HL-60 (cell line): Measurements from ENCODE around the gene IGSF23.

Experiments
- GABPA ChIP-seq: IDR thresholded peaks from 2 replicates; pipeline ENCODE4 v1.6.1; 2012; ENCODE audit warnings: low read depth
- POLR2AphosphoS5 ChIP-seq: IDR thresholded peaks from 2 replicates; pipeline ENCODE4 v1.6.1; 2012; ENCODE audit warnings: low read depth
- SPI1 ChIP-seq: IDR thresholded peaks from 2 replicates; pipeline ENCODE4 v1.6.1; 2012; ENCODE audit warnings: low read depth, mild to moderate bottlenecking, borderline replicate concordance
- TF ChIP-seq, protein P1 (sequence below): IDR thresholded peaks from one replicate; pipeline ENCODE4 v1.5.1; 2011; ENCODE audit warnings: low read length, control low read depth, inconsistent platforms; ENCODE audit not compliant: insufficient read depth

DNA sequence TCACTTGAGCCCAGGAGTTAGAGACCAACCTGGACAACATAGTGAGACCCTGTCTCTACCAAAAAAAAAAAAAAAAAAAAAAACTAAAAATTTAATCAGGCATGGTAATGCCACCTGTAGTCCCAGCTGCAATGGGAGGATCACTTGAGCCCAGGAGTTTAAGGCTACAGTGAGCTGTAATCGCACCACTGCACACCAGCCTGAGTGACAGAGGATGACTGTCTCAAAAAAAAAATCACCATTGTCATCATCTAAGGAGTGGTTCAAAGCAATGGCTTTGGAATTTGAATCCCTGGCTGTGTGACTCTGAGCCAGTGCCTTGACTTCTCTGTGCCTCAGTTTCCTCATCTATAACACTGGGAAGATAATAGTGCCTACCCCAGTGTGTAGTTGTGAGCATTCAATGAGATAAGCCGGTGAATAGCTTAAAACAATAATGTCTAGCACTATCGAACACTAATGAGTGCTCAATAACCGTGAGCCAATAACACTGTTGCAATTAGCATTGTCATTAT lies 11.5 kb downstream of the IGSF23 start:
- TF ChIP-seq, protein P1, sequence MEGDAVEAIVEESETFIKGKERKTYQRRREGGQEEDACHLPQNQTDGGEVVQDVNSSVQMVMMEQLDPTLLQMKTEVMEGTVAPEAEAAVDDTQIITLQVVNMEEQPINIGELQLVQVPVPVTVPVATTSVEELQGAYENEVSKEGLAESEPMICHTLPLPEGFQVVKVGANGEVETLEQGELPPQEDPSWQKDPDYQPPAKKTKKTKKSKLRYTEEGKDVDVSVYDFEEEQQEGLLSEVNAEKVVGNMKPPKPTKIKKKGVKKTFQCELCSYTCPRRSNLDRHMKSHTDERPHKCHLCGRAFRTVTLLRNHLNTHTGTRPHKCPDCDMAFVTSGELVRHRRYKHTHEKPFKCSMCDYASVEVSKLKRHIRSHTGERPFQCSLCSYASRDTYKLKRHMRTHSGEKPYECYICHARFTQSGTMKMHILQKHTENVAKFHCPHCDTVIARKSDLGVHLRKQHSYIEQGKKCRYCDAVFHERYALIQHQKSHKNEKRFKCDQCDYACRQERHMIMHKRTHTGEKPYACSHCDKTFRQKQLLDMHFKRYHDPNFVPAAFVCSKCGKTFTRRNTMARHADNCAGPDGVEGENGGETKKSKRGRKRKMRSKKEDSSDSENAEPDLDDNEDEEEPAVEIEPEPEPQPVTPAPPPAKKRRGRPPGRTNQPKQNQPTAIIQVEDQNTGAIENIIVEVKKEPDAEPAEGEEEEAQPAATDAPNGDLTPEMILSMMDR, result no peak
- TF ChIP-seq GABPA (no peak), POLR2AphosphoS5 (no peak), SPI1 (no peak)
